IPS-11a (cell line): Measurements from ENCODE around the gene RASSF7.
"Not testable (repeated sequence)": the region's sequence is repeated elsewhere in the genome, so short reads cannot be mapped to it uniquely, and the experiment has no call there.

Source experiments
- H3K4me3 ChIP-seq: one replicate; pipeline ENCODE4 v1.5.1; 2013; ENCODE audit warnings: low read depth, low read length, control low read depth

RASSF7 gene, protein sequence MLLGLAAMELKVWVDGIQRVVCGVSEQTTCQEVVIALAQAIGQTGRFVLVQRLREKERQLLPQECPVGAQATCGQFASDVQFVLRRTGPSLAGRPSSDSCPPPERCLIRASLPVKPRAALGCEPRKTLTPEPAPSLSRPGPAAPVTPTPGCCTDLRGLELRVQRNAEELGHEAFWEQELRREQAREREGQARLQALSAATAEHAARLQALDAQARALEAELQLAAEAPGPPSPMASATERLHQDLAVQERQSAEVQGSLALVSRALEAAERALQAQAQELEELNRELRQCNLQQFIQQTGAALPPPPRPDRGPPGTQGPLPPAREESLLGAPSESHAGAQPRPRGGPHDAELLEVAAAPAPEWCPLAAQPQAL

GRCh38 chr11:560305-561147 lies at the start of gene RASSF7, which contains the start of gene LMNTD2:
Gene RASSF7, plus strand, starts transcription at chr11:560970. Its CDS starts 799 bp downstream, at chr11:561769.
Gene LMNTD2, minus strand, starts transcription at chr11:560738. Its CDS starts 22 bp downstream, at chr11:560716.
- H3K4me3 ChIP-seq: peak within 1 kb of the TSS; percentile 65

DNA sequence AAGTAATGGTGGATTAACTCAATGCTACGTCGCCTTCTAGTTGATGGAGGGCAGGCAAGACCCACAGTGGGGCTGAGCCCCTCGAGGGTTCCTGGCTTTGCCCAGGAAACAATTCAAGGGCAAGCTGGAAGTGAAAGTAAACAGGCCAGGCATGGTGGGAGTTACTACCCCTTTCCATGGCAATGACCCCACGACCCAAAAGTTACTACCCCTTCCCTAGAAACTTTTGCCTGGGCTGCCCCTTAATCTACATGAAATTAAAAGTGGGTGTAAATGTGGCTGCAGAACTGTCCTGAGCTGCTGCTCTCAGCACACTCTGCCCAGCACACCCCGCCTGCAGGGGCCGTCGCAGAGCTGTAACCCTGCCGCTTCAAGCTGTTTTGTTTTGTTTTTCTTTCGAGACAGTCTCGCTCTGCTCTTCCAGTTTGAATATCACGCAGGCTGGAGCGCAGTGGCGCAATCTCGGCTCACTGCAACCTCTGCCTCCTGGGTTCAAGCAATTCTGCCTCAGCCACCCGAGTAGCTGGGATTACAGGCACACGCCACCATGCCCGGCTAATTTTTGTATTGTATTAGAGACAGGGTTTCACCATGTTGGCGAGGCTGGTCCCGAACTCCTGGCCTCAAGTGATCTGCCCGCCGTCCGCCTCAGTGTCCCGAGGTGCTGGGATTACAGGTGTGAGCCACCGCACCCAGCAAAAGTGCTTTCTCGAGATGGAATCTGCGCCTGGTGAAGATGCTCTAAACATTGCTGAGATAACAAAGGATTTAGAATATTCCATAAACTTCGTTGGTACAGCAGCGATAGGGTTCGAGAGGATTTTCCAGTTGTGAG lies 47.8 kb upstream of the RASSF7 start:
- no peak overlapping the region for H3K4me3 ChIP-seq

- H3K4me3 ChIP-seq: no peak overlapping the region
Observed at GRCh38 chr11:514606-515005, 46.2 kb upstream of the RASSF7 start.

DNA sequence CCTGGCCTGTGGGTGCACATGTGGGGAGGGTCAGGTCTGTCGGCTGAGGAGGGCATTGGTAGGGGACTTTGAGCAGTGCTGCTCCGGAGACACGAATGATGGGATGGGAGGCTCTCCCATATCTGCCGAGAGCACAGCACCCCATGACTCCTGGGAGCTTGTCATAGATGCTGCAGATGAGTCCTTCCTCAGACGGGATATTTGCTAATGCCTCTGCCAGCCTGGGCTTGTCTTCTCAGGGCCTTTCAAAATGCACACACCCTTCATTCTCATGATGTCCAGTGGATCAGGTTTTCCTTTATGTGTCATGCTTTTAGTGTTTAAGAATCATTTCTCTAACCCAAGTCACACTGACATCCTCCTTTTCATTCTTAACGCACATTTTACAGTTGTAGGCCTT lies 45.6 kb upstream of the RASSF7 start:
- no peak overlapping the region for H3K4me3 ChIP-seq

- H3K4me3 ChIP-seq: no peak overlapping the region
Observed at GRCh38 chr11:516400-516799, 44.4 kb upstream of the RASSF7 start.

DNA sequence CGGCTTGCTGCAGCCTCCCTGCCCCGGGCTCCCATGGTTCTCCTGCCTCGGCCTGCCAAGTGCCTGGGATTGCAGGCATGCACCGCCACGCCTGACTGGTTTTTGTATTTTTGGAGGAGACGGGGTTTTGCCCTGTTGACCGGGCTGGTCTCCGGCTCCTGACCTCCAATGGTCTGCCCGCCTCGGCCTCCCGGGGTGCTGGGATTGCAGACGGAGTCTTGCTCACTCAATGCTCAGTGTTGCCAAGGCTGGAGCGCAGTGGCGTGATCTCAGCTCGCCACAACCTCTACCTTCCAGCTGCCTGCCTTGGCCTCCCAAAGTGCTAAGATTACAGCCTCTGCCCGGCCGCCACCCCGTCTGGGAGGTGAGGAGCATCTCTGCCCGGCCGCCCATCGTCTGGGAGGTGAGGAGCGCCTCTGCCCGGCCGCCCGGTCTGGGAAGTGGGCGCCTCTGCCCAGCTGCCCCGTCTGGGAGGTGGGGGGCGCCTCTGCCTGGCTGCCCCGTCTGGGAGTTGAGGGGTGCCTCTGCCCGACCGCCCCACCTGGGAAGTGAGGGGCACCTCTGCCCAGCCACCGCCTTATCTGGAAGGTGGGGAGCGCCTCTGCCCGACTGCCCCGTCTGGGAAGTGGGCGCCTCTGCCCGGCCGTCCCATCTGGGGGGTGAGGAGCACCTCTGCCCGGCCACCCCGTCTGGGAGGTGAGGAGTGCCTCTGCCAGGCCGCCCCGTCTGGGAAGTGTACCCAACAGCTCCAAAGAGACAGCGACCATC lies 43.7 kb upstream of the RASSF7 start:
- not testable (repeated sequence) for H3K4me3 ChIP-seq

DNA sequence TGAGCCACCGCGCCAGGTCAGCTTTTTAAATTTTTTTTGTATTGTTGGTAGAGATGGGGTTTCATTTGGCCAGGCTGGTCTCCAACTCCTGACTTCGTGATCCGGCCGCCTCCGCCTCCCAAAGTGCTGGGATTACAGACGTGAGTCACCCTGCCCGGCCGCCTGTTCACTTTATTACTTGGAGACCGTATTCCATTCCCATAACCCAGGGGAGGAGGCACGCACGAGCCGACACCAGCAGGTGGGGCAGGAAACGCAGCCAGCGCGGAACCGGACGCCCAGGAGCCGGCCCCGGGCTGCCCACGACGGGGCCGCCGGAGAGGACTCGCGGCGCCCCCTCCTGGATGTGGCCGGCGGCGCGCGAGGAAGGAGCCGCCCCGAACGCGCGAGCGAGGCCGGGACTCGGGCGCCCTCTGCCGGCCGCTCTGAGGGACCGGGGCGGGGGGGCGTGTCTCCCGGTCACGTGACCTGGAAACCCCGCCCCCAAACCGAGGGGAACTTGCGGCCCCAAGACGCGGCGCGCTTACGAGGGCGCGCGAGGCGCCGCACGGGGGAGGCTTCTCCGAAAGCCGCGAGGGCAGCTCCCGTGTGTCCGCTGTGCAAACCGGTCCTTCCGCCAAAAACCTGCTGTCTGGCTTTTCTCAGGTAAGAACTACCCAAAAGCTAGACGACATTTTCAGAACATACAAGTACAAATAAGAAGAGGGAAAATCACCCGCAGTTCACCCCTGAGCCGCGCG lies 42.1 kb upstream of the RASSF7 start:
- H3K4me3 ChIP-seq: no peak overlapping the region

GRCh38 chr11:520428-521176 lies 40.2 kb upstream of the RASSF7 start:
- no peak overlapping the region for H3K4me3 ChIP-seq

GRCh38 chr11:521177-521688 lies 39.5 kb upstream of the RASSF7 start:
- no peak overlapping the region for H3K4me3 ChIP-seq

DNA sequence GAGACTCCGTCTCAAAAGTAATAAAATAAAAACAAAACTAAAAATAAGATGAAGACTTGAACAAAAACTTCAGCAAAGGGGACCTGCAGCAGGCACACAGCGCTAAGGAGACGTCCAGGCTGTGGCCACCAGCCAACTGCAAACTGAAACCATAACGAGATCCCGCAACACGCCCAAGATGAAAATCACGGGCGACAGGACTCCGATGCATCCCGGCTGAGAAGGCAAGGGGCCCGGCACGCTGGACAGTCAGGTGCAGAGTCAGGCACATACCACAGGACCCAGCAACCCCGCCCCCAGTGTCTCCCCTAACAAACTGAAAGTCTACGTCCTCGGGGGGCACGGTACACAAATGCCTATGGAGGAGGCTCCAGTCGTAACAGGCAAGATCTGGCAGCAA lies 34.6 kb upstream of the RASSF7 start:
- H3K4me3 ChIP-seq: no peak overlapping the region

DNA sequence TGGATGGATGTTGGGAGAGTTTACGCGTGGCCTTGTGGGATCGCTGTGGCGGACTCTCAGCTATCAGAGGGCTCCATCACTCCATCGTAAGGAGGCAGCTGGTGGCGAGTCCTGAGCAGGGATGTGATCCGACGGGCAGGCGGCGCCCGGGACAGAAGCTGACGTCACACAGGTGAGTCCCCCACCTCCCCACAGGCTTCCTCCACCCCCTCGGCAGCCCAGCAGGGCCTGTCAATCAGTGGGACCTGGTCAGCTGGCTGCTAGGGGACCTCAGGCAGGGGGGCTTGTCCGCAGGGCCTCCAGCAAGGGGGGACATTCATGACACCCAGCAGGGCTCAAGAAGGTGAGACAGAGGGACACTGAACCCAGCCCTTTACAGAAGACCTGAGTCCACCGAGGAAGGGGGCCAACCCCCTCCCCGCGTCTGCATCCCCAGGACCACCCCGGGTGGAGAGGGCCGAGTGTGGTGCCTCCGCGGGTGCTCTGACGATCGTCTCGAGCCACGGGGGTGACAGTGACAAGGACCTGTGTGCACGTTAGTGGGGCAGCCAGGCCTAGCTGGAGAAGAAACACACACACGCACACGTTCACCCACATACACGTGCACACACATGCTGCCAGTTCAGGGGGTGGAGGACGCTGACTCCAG lies 32.5 kb upstream of the RASSF7 start:
- no peak overlapping the region for H3K4me3 ChIP-seq

GRCh38 chr11:528815-529727 lies 31.7 kb upstream of the RASSF7 start:
- no peak overlapping the region for H3K4me3 ChIP-seq

DNA sequence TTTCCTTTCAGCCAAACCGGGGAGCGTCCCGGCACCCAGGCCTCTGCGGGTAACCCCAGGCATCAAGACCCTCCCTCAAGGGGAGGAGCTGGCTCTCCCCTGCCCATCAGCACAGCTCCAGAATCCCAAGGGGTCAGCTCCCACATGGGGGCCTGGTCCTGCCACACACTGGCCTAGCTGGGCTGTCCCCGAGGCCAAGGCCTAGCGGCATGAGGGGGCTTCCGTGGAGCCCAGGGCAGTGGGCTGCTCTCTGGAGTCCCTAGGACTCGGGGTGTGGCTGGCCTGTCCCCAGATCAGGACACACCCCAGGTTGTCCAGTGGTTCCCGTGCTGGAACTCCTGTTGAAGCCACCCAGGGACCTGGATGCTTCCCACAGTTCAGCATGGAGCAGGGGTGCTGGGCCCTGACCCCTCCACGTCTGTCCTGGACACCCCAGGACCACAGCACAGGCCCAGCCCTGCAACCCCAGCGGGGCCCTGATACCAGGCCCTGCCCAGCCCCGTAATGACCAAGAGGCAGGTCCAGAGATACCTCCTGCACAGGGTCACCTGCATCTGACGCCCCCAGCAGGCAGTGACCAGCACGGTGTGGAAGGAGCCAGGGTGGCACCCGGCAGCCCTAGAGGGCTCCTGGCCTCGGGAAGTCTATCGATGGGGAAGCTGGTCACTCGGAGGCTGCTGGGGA lies 30.9 kb upstream of the RASSF7 start:
- no peak overlapping the region for H3K4me3 ChIP-seq

GRCh38 chr11:530960-531831 lies 29.6 kb upstream of the RASSF7 start:
- H3K4me3 ChIP-seq: no peak overlapping the region

- H3K4me3 ChIP-seq: no peak overlapping the region
Observed at GRCh38 chr11:531919-532526, 28.7 kb upstream of the RASSF7 start.
